Fibroblast of the conjunctiva (primary cell): Measurements from ENCODE around the gene FBLN1.
"Not testable (repeated sequence)": the region's sequence is repeated elsewhere in the genome, so short reads cannot be mapped to it uniquely, and the experiment has no call there.

Source experiments
- DNase-seq: peaks from one replicate; pipeline ENCODE4 v3.0.0-alpha.2; 2010; ENCODE audit warnings: low read depth

The FBLN1 gene

DNA sequence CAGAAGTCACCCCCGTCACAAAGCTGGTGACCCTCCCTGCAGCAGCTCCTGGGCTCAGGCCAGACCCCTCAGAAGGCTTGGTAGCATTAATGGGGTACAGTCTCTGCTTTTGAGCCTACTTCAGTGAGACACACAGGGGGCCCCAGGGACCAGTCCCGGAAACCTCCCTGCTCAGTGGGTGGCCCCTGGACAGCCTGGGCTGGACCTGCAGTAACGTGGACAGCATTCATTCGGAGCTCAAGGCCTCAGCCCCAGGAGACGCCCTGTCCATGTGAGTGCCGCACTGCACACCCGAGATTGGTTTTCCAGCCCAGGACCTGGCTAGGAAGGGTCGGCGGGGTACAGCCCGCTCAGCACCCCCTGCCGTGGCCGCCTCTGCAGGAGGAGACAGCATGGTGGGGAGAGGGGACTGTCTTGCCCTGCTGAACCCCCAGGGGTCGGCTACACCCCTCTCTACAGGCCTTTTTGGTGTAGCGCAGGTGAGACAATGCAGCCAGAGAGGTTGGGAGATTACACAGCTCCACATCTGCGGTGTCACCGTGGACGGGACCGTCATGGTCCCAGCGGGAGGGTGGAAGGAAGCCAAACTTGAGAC is 83.4 kb downstream of the FBLN1 start:
- DNase-seq: no peak

DNA sequence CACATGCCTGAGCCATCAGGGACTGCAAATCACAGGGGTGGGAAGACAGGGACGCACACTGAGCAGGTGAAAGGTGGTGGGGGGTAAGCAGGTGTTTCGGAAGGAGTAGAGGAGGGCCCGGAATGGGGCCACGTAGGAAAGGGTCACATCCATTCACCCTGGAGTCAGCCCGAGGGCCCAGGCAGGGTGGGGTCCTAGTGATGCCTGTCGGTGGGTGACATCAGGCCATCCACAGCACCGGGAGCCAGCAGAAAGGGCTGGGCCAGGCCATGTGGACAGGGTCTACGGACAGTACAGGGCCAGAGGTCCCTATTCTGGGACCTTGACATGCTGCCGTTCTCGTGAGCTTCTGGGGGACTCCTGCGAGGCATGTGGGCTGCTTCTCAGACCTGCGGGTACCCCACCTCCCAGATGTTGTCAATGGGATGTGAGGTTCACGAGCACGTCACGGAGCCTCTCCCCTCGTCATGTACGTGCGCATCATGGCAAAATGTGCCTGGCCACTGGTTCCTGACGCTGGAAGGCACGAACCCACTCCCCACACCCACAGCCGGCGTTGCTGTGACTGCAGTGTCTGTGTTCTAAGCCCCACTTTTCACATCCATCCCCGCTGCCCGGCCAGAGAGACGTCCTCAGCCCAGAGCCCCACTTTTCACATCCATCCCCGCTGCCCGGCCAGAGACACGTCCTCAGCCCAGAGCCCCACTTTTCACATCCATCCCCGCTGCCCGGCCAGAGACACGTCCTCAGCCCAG is 84.1 kb downstream of the FBLN1 start:
- DNase-seq: no peak

DNA sequence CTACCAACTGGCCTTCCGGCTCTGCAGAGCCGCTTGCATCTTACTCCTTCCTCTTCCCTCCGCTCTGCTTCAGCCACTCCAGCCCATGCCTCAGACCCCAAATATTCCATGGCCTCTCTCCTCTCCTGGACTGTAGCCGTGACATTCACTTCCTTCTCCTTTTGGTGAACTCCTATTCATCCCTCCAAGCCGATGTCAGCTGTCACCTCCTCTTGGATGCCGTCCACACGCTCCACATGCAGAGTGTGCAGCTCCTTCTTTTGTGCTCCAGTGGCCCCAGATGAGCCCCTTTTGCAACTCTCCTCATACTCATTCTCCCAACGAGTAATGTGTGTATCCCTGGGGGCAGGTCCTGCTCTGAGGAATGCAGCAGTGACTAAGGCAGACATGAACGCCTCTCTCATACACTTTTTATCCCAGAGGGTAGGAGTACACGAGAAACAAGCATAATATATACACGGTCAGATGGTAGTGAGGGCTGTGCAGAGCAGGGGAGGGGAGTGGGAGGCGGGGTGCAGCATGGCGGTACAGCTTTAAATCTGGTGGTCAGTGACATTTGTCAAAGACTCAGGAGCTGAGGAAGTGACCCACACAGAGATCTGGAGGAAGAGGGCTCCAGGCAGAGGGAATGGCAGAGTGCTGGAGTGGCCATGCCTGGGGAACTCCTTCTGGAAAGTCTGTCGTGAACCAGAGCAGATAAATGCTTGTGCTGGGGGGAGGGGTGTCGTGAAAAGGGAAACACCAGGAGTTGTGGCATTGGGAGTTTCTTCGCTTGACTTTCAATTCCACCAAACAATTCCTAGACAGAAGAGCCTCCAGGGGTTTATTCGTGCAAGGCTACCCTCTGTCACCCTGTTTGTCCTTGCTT is 85.2 kb downstream of the FBLN1 start:
- no peak for DNase-seq

DNA sequence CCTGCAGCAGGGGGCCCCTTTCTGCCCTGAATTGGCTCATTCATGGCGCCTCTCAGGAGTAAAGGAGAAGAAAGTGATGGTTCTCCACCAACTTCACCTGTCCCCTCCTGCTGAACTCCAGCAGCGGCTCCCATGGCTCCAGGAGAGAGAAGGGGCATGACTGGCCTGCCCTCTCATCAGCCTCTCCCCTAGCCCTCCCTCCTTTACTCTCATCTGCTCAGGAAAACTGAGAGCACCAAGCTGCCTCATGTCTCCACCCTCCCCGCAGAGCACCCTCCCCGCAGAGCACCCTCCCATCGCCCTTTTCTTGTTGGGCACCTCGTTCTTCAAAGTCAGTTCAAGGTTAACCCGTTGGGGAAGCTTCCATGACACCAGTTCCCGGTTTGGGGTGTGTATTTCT is 86.9 kb downstream of the FBLN1 start:
- DNase-seq: no peak

DNA sequence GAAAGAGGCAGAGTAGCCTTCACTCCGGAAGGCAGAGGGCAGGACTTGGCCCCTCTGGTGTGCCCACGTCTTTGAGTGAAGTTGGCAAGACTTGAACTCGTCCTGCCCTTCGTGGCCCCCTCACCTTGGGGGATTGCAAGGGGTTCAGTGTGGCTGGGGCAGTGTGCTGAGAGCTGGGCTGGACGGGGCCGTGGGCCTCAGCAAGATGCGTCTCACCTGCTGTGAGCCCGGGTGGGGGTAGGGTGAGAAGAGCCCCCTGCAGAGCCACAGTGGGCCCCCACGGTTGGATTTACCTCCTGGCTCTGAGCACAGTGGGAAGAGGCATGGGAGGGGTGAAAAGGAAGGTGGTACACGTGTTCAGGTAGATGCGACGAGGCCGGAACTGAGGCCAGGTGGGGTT is 87.6 kb downstream of the FBLN1 start:
- no peak for DNase-seq

DNA sequence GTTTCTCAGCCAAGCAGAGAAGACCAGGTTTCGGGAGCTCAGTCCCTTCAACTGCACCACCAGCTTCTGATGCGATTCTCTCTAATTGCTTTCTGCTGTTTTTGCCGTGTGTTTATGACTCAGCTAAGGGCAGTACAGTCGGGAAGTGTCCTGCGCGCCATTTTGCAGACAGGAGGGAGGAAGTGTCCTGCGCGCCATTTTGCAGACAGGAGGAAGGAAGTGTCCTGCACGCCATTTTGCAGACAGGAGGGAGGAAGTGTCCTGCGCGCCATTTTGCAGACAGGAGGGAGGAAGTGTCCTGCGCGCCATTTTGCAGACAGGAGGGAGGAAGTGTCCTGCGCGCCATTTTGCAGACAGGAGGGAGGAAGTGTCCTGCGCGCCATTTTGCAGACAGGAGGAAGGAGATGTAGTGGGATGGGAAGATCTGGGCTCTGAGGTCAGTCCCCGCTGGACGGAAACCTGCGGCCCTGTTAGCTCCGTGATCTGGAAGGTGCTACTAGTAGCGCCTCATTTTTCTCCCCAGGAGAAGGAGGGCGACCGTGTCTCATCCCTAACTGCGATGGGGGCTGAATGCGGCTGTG is 89.0 kb downstream of the FBLN1 start:
- DNase-seq: not testable (repeated sequence)

DNA sequence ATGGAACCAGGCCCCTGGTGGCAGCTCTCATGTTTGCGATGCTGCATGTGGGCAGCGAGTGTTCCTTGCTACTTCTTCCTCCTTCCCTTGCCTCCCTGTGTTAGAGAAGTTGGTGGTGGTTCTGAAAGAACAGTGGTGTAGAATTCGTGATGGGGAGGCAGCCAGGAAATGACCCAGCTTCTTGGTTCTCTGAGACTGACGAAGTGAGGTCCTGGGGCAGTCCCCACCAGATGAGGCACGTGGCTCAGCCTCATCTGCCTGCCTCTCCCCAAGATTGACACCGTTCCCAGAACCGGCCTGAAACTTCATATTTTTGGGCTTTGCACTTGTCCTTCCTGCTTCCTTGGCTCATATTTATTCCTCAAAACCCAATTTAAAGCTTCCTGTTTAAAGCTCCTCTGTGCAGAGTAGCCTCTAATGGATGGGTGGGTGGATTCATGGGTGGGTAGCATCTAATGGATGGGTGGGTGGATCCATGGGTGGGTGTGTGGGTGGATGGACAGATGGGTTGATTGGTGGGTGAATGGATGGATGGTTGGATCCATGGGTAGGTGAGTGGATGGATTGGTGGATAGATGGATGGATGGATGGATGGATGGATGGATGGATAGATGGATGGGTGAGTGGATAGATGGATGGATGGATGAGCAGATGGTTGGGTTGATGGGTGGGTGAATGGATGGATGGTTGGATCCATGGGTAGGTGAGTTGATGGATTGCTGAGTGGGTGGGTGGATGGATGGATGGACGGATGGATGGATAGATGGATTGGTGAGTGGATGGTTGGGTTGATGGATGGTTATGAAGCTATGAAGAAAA is 91.6 kb downstream of the FBLN1 start:
- DNase-seq: no peak

DNA sequence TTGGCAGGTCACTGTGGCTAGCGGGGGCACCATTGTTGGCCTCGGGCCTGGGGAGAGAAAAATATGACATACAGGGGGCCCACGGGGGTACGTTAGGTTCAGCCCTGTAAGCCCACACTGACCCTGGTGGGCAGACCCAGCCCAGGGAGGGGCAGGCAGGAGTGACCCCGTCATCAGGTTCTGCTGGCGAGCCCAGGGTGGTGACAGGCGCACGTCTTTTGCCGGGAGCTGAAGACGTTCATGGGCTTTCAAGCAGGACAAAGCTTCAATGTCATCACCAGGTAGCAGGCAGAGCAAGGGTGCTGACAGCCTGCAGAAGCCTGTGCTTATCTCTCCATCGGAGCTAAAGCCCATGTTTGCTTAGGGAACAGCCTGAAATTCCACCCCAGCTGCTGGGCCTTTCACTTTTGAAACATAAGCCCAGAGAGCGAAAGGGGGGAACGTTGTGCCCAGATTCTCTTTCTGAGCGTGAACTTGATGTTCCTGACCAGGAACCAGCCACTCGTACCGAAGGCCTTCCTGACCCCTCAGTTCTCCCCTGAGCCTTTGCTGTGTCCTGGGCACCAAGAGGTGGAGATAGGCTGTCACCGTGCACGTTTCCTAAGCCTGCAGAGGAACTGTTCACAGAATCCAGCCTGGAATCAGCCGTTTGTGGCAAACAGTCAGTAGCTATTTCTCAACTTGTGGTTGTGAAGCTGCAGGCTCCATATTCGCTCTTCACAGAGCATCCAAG is 94.9 kb downstream of the FBLN1 start:
- no peak for DNase-seq

DNA sequence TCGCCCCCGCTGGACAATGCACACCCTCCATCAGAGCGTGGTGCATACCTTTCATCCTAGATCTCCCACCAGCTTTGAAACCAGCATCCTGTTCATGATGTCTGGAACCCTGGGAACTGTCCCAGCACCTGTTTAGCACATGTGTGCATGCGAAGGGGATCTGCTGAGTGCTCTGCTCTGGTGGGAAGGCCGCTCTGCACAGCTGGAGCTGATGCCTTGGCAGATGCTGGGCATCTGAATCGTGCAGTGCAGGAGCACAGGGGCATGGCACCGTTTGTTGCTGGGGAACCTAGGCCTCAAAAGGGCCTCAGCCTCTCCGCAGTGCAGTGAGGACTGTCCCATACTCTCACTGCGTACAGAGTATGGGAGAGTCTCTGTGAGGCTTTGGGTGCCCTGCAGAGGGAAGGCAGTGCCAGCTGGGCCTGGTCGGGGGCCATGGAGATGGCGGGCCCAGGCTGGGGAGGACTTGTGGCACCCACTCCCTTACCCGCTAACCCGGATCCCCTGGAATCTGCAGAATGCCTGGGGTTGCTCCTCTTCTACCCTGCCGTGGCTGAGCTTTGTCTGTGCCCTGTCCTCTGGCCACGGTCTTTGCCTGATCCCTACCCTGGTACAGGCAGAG is 96.0 kb downstream of the FBLN1 start:
- DNase-seq: no peak

DNA sequence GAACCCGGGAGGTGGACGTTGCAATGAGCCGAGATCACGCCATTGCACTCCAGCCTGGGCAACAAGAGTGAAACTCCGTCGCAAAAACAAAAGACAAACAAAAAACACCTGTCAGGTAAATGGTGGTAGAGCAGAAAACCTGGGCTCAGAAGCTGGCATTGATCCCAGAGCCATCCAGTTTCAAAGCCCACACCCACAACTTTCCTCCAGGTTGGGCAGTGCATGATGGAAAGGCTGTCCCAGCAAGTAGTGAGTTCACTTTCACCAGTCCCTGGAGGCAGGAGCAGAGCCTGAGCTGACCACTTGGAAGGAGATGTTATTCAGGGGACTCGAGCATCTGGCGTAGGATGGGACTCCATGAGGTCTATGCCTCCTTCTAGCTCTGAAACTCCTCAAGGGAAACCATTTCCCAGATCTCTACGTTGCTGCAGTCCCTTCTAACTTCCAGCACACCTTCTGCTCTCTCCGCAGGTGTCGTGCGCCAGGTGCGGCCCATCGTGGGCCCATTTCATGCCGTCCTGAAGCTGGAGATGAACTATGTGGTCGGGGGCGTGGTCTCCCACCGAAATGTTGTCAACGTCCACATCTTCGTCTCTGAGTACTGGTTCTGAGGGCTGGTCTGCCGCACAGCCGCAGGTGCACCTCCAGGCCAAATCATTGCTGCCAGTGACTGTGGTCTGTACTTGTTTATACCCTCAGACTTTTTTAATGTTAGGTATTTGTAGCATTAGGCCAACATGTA is 97.3 kb downstream of the FBLN1 start:
- DNase-seq: no peak

DNA sequence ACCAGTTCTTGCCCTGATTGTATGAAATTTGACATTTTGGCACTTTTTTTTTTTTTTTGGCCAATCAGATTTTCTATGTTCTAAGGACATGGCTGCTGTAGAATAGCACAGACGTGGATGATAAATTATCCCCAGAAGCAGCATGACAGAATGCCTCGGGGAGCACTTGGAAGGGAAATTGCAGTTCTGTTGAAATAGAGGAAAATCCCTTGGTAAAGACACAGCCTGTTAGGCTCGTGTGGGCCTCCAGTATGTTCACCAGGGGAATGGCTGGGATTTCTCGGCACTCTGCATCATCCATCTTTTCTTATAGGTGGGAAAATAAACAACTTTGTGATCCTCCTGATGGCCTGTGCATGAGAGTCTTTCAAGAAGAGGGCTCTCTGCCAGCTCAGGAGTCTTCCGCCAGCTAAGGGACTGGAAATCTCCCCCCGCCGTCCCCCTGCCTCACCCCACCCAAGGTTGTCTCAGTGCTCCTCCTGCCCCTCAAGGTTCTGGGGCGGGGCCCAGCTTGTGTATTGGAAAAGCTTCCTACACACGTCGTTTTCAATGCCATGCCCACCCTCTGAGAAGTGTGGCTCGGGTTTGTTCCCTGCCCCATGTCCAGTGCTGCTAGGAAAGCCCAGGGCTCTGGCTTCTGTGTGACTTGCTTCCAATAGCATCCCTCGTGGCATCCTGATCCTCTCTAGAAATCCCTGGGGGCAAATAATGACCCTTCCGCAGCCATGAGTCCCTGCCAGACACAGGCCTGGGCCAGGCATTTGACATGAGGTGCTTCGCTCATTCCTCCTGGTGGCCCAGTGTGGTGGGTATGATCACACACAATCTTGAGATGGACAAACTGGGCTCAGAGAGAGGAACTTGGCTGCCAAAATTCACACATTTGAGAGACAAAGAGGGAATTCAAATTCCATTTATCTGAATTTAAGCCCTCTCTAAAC is 98.4 kb downstream of the FBLN1 start:
- DNase-seq: no peak

DNA sequence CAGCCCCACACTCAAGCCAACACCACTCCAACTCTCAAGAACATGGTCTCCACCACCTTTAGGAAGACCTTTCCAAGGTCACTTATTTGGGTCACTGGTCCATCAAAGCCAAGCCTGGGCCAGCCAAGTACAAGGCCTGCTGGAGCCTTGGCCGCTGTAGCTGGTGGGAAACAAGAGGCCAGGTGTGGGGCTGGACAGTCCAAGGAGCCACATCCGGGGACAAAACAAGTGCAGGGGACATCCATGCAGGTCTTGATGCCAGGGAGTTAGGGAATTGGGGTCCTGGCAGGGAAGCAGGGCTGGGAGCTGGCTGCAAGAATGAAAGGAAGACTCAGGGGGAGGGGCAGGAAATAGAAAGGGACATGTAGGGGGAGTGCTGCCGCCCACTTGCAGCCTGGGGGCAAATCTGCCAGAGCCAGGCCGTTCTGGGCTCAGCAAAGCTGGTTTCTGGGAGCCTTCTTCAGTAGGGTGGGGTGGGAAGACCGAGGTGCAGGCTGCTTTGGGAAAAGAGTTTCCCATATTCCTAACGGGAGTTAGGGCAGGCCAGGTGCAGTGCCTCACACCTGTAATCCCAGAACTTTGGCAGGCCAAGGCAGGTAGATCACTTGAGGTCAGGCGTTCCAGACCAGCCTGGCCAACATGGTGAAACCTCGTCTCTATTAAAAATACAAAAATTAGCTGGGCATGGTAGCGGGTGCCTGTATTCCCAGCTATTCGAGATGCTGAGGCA is 99.5 kb downstream of the FBLN1 start:
- DNase-seq: no peak

DNA sequence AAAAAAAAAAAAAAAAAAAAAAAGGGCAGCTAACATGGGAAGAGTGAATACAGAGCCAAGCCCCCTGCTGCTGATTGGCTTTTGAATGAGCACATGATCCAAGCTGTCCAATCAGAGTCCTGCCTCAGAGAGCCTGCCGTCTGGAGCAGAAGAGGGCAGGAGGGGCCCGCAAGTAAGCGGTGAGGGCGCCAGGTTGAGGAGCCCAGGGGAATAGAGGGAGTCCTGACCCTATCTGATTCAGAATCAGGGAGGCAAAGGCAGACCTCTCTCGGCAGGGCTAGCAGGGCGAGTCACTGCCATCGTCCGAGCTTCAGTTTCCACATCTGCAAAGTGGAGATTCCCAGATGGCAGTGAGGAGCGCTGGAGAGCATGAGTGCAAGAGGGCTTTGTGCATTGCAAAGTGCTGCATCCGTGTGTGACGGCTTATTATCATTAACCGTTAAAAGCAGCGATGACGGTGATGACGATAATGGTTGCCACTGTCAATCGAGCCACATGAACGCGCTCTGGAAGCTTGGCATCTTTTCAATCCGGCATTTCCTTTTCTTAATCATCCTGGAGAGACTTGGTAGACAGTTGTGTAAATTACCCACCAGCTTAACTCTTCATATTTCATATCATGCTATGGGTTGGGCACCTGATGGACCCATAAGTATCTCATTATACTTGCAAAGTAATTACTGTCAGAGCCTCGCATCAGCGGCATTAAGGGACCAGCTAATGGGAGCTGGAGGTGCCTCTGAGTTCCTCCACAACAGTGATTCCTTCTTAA is 100.3 kb downstream of the FBLN1 start:
- peak; percentile 43 for DNase-seq

DNA sequence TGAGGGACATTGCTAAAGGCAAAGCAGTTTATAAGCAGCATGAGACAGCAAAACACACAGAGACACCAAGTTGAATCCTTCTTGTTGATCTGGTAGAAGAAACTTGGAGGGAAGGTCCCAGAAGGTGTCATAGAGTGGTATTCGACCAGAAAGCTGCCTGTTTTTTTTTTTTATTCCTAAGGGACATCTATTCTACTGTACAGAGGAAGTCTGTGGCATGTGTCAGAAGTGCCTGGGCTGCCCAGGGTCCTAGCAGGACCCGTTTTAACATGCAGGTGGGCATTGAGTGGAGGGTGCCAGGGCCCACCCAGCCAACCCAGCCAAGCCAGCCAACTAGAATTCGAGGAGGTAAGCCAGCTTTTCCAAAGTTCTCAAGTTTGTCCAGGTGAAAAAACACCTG is 100.9 kb downstream of the FBLN1 start:
- DNase-seq: no peak

DNA sequence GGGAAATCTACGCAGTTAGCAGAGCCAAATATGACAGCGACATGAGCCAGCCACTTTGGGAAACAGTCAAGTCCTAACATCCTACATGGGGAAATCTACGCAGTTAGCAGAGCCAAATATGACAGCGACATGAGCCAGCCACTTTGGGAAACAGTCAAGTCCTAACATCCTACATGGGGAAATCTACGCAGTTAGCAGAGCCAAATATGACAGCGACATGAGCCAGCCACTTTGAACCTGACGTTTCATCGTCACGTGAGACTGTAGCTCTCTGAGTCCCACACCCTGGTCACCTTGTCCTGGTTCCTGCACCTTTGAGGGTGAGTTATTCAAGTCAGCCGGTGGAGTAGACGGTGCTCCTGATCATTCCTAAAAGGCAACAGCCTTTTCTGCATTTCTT is 105.4 kb downstream of the FBLN1 start:
- DNase-seq: not testable (repeated sequence)

DNA sequence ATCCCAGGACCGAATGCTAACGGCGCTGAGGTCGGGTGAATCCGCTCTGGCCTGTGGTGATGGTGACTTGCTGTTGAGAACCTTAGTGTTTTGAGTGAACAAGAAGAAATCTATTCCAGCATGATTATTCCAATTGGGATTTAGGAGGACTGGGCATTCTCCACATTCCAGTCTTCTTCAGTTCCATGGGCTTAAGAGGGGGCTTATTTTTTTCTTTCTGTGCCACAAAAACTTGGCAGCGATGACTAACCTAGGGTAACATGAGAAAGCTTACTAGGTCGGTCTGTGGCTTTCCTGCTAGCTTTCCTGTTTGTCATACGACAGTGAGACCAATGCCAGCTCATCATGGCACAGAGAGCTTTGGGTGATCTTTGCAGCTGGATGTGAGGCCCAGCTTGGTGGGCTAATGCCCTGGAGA is 106.1 kb downstream of the FBLN1 start:
- DNase-seq: no peak

DNA sequence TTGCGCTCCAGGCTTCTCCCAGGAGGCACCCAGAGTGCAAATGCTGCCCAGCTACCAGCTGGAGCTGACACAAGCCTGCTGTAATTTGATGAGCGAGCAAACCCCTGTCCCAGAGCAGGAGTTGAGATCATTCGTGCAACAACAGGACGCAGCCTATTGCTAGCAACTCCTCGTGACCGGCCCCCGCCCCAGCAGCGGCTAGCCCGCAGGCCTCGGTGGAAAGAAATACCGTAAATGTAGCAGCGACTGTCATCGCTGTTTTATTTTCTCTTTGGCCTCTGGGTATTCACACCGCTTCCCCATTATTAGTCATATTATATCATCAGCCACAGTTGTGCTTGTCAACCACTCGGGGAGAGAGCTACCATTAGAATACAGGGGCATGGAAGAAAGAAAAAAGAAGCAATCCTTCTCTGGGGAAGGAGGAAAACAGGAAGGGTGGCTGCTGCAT is 109.8 kb downstream of the FBLN1 start:
- peak; percentile 75 for DNase-seq
